K562 (cell line): ENCODE measurements around the gene FOXR1. TPM values are rescaled to one million over a fixed set of nuclear protein-coding genes. Genes with fewer than 3 reads are reported as not detected.

Source experiments
- ADNP ChIP-seq: fragments of 200-800 bp; sonication (Bioruptor generic); IDR thresholded peaks from 2 replicates; pipeline ENCODE4 v1.6.1; 2016; ENCODE audit warnings: missing genetic modification characterization, missing compliant biosample characterization
- BHLHE40 ChIP-seq: IDR thresholded peaks from 2 replicates; pipeline ENCODE4 v1.6.1; 2011; ENCODE audit warnings: low read length, improper control_type of control experiment
- DLX4 ChIP-seq: fragments of 250-450 bp; sonication (Bioruptor Pico); IDR thresholded peaks from 2 replicates; pipeline ENCODE4 v1.6.1; 2021; ENCODE audit warnings: mild to moderate bottlenecking
- FOXO4 ChIP-seq: fragments of 450-650 bp; formaldehyde crosslinking; IDR thresholded peaks from 2 replicates; pipeline ENCODE4 v1.4.0; 2020; ENCODE audit warnings: mild to moderate bottlenecking, moderate library complexity
- GTF2B ChIP-seq: IDR thresholded peaks from 2 replicates; pipeline ENCODE4 v1.6.1; 2011; ENCODE audit not compliant: insufficient read length; ENCODE audit errors: extremely low read depth
- HDAC3 ChIP-seq: fragments of 450-650 bp; IDR thresholded peaks from 2 replicates; pipeline ENCODE4 v1.6.1; 2018; ENCODE audit warnings: borderline replicate concordance, mild to moderate bottlenecking, moderate library complexity; ENCODE audit not compliant: partially characterized antibody
- HMG20B ChIP-seq: fragments of 250-450 bp; sonication (Bioruptor Pico); IDR thresholded peaks from 2 replicates; pipeline ENCODE4 v1.5.0; 2021; ENCODE audit warnings: mild to moderate bottlenecking
- MBD1 ChIP-seq: fragments of 250-450 bp; sonication (Bioruptor Pico); IDR thresholded peaks from 2 replicates; pipeline ENCODE4 v1.8.0; 2022; ENCODE audit warnings: inconsistent platforms
- PBX2 ChIP-seq, 2 experiments: IDR thresholded peaks in 1 of 2; conservative IDR thresholded peaks in 1 of 2; 2 replicates each; pipeline ENCODE4 v1.6.1; 2016; ENCODE audit warnings: low read depth in 2 of 2, mild to moderate bottlenecking in 1 of 2, missing compliant biosample characterization in 1 of 2, missing genetic modification characterization in 1 of 2, moderate library complexity in 1 of 2
- POLR2G ChIP-seq: fragments of 200-400 bp; formaldehyde crosslinking; IDR thresholded peaks from 2 replicates; pipeline ENCODE4 v1.6.1; 2017; ENCODE audit warnings: low read depth, mild to moderate bottlenecking, antibody characterized with exemption, low read length, moderate library complexity
- PTRF ChIP-seq: fragments of 450-650 bp; IDR thresholded peaks from 2 replicates; pipeline ENCODE4 v1.6.1; 2016; ENCODE audit warnings: mild to moderate bottlenecking, missing genetic modification characterization, missing compliant biosample characterization
- SMAD3 ChIP-seq: fragments of 450-650 bp; formaldehyde crosslinking; conservative IDR thresholded peaks from 2 replicates; pipeline ENCODE4 v1.4.0; 2020; ENCODE audit warnings: mild to moderate bottlenecking
- STAT5B ChIP-seq: fragments of 250-450 bp; sonication (Bioruptor Pico); IDR thresholded peaks from 2 replicates; pipeline ENCODE4 v1.8.0; 2021; ENCODE audit warnings: mild to moderate bottlenecking, inconsistent platforms
- U2AF2 ChIP-seq: fragments of 200-400 bp; formaldehyde crosslinking; optimal IDR thresholded peaks from 2 replicates; pipeline ENCODE3; 2017; ENCODE audit warnings: low read depth, mild to moderate bottlenecking, low read length
- ZBTB43 ChIP-seq: sonication (generic); formaldehyde crosslinking; IDR thresholded peaks from 2 replicates; pipeline ENCODE4 v1.8.0; 2023; ENCODE audit warnings: mild to moderate bottlenecking, missing genetic modification reagents
- ZNF699 ChIP-seq: fragments of 250-450 bp; sonication (Bioruptor Pico); IDR thresholded peaks from 2 replicates; pipeline ENCODE4 v1.8.0; 2021; ENCODE audit warnings: mild to moderate bottlenecking, moderate library complexity; ENCODE audit not compliant: insufficient replicate concordance
- ZZZ3 ChIP-seq: fragments of 450-650 bp; IDR thresholded peaks from 2 replicates; pipeline ENCODE4 v1.6.1; 2016; ENCODE audit warnings: antibody characterized with exemption, mild to moderate bottlenecking, moderate library complexity
- polyA plus RNA-seq, 8 experiments: library from polyadenylated mRNA; depleted of rRNA in 4 of 8; stranded (reverse) in 5 of 8; unstranded in 3 of 8; fragments of >200 nt; fragmentation: Nextera tagmentation in 2 of 8; fragmentation: Illumina TruSeq in 1 of 8; extraction: Ambion mirVana in 2 of 8; extraction: Trizol in 1 of 8; gene quantifications; 2 replicates each; pipeline versions ENCODE4 v1.2.1 to v1.2.3, GENCODE V29; 2011 to 2014; ENCODE audit warnings: inconsistent platforms in 1 of 8, missing spikeins in 1 of 8
- total RNA-seq, 7 experiments: library from RNA; depleted of rRNA in 6 of 7; stranded (reverse); fragments of >200 nt in 6 of 7; fragmentation: Illumina TruSeq in 2 of 7; extraction: Trizol in 2 of 7; gene quantifications; 2 replicates each; pipeline versions ENCODE4 v1.2.1 to v1.2.3, GENCODE V29; 2011 to 2021; ENCODE audit warnings: low replicate concordance in 1 of 7

Gene FOXR1
- total and polyA plus RNA-seq, 9 of the 15 experiments (the other 6 are each of a cell fraction or from before 2014, with no cell fraction given) = not detected

GRCh38 chr11:119018074-119018938 lies 46.7 kb downstream of the FOXR1 start, which contains the start of the genes RPS25 and TRAPPC4 (continued):
- no peak for TF ChIP-seq PTRF (tag)
- no peak for TF ChIP-seq SMAD3 (CRISPR knock-in tag)
- TF ChIP-seq U2AF2 = no peak
- peak; percentile 95 for TF ChIP-seq POLR2G
- TF ChIP-seq ZZZ3 = 0 out of 2 replicates have a peak, but pooled peaks have one; percentile 58
- peak; percentile 58 for TF ChIP-seq GTF2B
- TF ChIP-seq DLX4 = no peak
- no peak for TF ChIP-seq MBD1 (CRISPR knock-in tag)
- TF ChIP-seq ZBTB43 (CRISPR knock-in tag) = peak; percentile 64; the same call in 1 of the 2 replicates
- TF ChIP-seq BHLHE40 = peak; percentile 86
- TF ChIP-seq HMG20B = no peak
- TF ChIP-seq FOXO4 (CRISPR knock-in tag) = no peak
- no peak for TF ChIP-seq STAT5B
- no peak for TF ChIP-seq ADNP (tag)
- TF ChIP-seq PBX2 (CRISPR knock-in tag; IDR thresholded peaks at IDR 0.05; ENCODE audit: low read depth) = no peak
- TF ChIP-seq PBX2 (tag; conservative IDR thresholded peaks at IDR 0.05; ENCODE audit: low read depth) = no peak
- TF ChIP-seq HDAC3 = peak; percentile 22
- no peak for TF ChIP-seq ZNF699 (CRISPR knock-in tag)
